ENCODE data around the gene ZNF697.

The ZNF697 gene

DNA sequence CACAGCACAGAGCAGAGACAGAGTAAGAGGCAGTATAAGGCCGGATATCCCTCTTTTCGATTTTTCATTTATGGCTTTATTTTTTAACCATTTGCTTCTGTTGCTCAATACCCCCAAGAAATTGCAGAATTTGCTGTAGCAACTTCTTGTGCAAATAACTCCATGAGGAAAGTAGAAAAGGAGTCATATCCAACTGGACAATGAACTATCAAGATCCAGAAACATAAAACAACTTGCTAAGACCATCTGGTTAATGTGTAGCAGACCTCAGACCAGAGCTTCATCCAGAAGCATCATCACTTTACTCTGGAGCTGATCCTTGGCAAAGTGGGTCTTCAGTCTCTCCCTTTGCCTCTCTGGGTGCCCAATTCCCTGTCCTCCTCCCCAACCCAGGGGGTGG lies 45.9 kb downstream of the ZNF697 start:
- H3K4me3 ChIP-seq (replicated peaks; ENCODE audit: low read depth, low read length) = no peak overlapping the region
- TF ChIP-seq, protein P1, sequence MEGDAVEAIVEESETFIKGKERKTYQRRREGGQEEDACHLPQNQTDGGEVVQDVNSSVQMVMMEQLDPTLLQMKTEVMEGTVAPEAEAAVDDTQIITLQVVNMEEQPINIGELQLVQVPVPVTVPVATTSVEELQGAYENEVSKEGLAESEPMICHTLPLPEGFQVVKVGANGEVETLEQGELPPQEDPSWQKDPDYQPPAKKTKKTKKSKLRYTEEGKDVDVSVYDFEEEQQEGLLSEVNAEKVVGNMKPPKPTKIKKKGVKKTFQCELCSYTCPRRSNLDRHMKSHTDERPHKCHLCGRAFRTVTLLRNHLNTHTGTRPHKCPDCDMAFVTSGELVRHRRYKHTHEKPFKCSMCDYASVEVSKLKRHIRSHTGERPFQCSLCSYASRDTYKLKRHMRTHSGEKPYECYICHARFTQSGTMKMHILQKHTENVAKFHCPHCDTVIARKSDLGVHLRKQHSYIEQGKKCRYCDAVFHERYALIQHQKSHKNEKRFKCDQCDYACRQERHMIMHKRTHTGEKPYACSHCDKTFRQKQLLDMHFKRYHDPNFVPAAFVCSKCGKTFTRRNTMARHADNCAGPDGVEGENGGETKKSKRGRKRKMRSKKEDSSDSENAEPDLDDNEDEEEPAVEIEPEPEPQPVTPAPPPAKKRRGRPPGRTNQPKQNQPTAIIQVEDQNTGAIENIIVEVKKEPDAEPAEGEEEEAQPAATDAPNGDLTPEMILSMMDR (IDR thresholded peaks at IDR 0.05; ENCODE audit: low read length, missing control alignments) = no peak
- peak; percentile 36 for DNase-seq (ENCODE audit: low read depth)

DNA sequence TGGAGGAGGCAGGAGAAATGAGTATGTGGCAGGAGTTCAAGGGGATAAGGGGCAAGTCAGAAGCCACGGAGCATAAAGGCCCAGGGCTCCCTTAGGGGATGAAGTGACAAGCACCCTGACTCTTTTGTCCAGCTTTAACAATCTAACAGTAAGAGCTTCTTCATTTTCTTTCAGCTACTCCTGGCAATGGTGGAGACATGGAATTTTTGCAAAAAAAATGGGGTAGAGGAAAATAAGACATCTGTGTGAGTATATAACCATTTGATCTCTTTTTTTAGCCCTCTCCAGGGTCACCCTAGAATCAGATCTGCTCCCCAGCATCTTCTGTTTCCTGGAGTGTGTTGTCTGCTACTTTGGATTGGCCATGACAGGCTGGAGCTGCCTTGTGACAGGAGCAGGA lies 47.1 kb downstream of the ZNF697 start:
- no peak for DNase-seq (ENCODE audit: low read depth)
- no peak overlapping the region for H3K4me3 ChIP-seq (replicated peaks; ENCODE audit: low read depth, low read length)
- TF ChIP-seq, protein P1 (IDR thresholded peaks at IDR 0.05; ENCODE audit: low read length, missing control alignments) = no peak

DNA sequence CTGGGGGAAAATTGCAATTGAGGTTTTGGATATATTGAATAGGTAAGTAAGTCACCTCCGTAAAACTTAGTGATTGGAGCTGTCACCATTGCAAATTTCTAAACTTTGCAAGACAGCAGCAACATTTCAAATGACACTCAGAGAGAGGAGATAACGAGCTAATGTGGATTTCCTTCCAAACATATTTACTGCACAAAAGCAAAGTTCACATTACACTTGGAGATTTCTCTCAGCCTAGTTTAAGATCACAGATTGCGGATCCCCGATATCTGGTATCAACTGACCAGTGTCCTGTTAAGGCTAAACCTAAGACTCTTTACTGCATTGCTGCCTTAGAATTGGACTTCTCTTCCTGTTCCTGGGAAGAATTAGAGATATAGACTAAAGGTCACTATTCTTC lies 47.5 kb downstream of the ZNF697 start:
- no peak for DNase-seq (ENCODE audit: low read depth)
- TF ChIP-seq, protein P1 (IDR thresholded peaks at IDR 0.05; ENCODE audit: low read length, missing control alignments) = no peak
- H3K4me3 ChIP-seq (replicated peaks; ENCODE audit: low read depth, low read length) = no peak overlapping the region

DNA sequence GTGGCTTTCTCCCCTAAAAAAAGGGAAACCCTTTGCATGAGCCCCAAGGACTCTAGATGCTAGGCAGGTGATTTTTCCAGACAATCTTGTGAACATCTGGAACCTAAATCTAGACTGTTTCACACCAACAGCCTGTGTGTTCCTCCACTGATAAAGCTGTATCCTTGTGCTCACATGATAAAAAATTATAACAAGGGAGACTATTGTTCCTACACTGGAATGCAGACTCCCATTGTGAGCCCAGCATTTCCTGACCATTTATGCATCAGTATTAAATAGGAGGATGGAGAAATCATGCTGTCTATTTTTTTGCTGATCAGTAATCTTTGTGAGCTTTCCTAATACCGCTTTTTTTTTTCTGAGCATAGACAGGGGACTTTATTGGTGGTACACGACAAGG lies 52.5 kb downstream of the ZNF697 start:
- no peak overlapping the region for H3K4me3 ChIP-seq (replicated peaks; ENCODE audit: low read depth, low read length)
- TF ChIP-seq, protein P1 (IDR thresholded peaks at IDR 0.05; ENCODE audit: low read length, missing control alignments) = no peak
- peak; percentile 60 for DNase-seq (ENCODE audit: low read depth)

DNA sequence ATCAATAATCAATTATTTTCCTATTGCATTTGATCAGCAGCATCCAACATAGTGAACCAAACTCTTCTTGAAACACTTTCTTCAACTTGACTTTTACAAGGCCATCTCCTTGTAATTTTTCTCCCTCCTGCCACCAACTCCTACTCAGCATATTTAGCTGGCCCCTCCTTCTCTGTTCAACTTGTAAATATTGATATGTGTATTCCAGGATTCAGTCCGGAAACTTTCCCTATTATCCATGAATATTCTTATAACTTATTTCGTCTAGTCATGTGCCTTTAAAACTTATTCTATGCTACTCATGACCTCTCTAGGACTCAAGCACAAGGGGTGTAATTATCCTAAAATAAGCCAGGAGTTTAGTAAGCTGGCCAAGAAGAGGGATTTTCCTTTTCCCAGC lies 52.9 kb downstream of the ZNF697 start:
- H3K4me3 ChIP-seq (replicated peaks; ENCODE audit: low read depth, low read length) = no peak overlapping the region
- no peak for DNase-seq (ENCODE audit: low read depth)
- TF ChIP-seq, protein P1 (IDR thresholded peaks at IDR 0.05; ENCODE audit: low read length, missing control alignments) = no peak

DNA sequence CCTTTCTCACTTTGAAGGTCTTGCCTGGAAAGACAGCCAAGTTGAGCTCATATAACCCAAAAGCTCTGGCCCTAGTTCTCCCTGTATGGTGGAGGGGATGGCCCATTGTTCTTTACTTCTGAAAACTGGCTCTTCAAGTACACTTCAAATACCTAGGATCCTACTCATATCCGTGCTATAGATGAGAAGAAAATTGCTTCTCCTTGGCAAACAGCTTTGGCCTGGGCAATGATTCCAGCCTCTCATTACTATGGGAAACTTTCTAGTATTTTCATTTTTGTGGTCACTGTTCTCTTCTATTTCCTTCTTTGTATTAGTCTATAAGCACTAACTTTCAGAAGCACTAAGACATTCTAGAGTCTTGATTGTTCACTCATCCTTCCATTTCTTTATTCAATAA lies 53.7 kb downstream of the ZNF697 start:
- H3K4me3 ChIP-seq (replicated peaks; ENCODE audit: low read depth, low read length) = no peak overlapping the region
- peak; percentile 87 for DNase-seq (ENCODE audit: low read depth)
- TF ChIP-seq, protein P1 (IDR thresholded peaks at IDR 0.05; ENCODE audit: low read length, missing control alignments) = no peak

DNA sequence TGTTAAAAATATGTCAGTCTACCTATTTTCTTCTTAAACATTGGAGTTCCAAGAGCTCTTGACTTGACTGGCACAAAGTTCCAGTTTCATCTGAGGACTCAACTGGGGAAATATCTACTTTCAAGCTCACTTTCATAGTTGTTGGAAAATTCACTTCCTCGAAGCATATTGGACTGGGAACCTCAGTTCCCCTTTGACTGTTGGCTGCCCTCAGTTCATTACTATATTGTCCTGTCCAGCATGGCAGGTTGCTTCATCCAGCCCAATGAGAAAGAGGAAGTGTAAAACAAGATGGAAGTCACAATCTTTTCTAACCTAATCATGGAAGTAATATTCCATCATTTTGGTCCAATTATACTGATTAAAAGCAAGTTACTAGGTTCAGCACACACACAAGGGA lies 54.3 kb downstream of the ZNF697 start:
- TF ChIP-seq, protein P1 (IDR thresholded peaks at IDR 0.05; ENCODE audit: low read length, missing control alignments) = no peak
- H3K4me3 ChIP-seq (replicated peaks; ENCODE audit: low read depth, low read length) = no peak overlapping the region
- DNase-seq (ENCODE audit: low read depth) = no peak

All from fibroblast of pulmonary artery (primary cell).